IPS-15b (cell line): ENCODE measurements around the gene ABCE1.

ENCODE experiments used
- H3K27me3 ChIP-seq: one replicate; pipeline ENCODE4 v1.6.1; 2013; ENCODE audit warnings: low read length; ENCODE audit not compliant: control insufficient read depth, insufficient read depth
- H3K36me3 ChIP-seq: one replicate; pipeline ENCODE4 v1.6.1; 2013; ENCODE audit warnings: low read length; ENCODE audit not compliant: control insufficient read depth, insufficient read depth
- H3K4me1 ChIP-seq: one replicate; pipeline ENCODE4 v1.6.1; 2013; ENCODE audit warnings: mild to moderate bottlenecking, low read length; ENCODE audit not compliant: control insufficient read depth, insufficient read depth
- H3K4me3 ChIP-seq: one replicate; pipeline ENCODE4 v1.5.1; 2013; ENCODE audit warnings: low read depth, low read length
- H3K9ac ChIP-seq: one replicate; pipeline ENCODE4 v1.6.1; 2013; ENCODE audit warnings: low read depth, mild to moderate bottlenecking, low read length
- H3K9me3 ChIP-seq: one replicate; pipeline ENCODE4 v1.6.1; 2013; ENCODE audit warnings: mild to moderate bottlenecking, low read length; ENCODE audit not compliant: control insufficient read depth, insufficient read depth

ABCE1 gene

DNA sequence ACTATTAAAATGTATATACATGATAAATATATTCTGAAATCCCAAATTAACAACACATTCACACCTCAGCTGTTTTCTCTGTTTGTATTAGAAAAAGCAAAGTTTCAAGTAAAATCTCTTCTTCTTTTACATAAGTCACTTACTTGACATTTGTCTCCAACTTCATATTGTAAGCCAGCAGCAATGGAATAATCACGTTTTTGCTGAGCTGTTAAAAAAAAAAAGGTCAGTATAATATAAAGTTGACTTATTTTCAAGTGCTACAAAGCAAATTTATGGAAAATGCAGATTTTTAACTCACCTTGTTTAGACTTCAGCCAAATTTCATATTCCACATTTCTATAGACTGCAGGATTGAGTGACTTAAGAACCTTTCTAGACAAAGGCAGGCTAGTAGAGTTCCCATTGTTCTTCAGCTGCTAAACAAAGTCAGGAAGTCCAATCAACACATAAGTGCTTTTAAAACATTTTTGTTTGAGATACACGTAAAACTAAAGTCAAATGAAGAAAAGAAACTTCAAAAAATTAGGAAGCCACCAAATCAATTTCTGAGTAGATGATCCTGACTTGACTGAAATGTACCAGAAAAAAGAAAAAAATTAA is 57.3 kb downstream of the ABCE1 start:
- Histone ChIP-seq H3K9ac (no peak overlapping the region), H3K9me3 (no peaks in the 10 kb centered on the region), H3K4me1 (no peaks in the 10 kb centered on the region), H3K4me3 (no peak overlapping the region), H3K27me3 (no peaks in the 10 kb centered on the region), H3K36me3 (peaks cover 3% of the 10 kb centered on the region)

DNA sequence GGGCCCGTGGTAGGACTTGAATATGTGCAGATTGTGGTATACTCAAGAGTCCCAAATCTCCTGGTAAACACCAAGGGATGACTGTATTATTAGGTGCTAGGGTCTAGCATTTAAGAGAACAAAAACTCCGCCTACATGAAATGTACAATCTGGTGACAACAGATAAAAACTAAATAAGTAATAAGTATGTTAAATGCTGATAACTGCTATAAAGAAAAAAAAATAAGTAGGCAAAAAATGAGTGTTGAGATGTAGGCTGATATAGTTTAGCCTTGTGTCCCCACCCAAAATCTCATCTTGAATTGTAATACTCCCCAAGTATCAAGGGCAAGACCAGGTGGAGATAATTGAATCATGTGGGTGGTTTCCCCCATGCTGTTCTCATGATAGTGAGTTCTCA is 58.9 kb downstream of the ABCE1 start:
- Histone ChIP-seq H3K9me3 (no peaks in the 10 kb centered on the region), H3K36me3 (peaks cover 3% of the 10 kb centered on the region), H3K9ac (no peak overlapping the region), H3K4me1 (no peaks in the 10 kb centered on the region), H3K4me3 (no peak overlapping the region), H3K27me3 (no peaks in the 10 kb centered on the region)

GRCh38 chr4:145161549-145161948 is 63.4 kb downstream of the ABCE1 start:
- H3K9me3 ChIP-seq: no peaks in the 10 kb centered on the region
- no peaks in the 10 kb centered on the region for H3K4me1 ChIP-seq
- H3K27me3 ChIP-seq: no peaks in the 10 kb centered on the region
- no peak overlapping the region for H3K4me3 ChIP-seq
- H3K36me3 ChIP-seq: peaks cover 3% of the 10 kb centered on the region
- H3K9ac ChIP-seq: no peak overlapping the region

GRCh38 chr4:145167887-145168286 is 69.8 kb downstream of the ABCE1 start:
- H3K9ac ChIP-seq: no peak overlapping the region
- H3K4me1 ChIP-seq: no peaks in the 10 kb centered on the region
- H3K9me3 ChIP-seq: no peaks in the 10 kb centered on the region
- H3K36me3 ChIP-seq: peaks cover 4% of the 10 kb centered on the region
- no peaks in the 10 kb centered on the region for H3K27me3 ChIP-seq
- H3K4me3 ChIP-seq: no peak overlapping the region

GRCh38 chr4:145168581-145169187 is 70.6 kb downstream of the ABCE1 start:
- H3K27me3 ChIP-seq: no peaks in the 10 kb centered on the region
- H3K4me1 ChIP-seq: no peaks in the 10 kb centered on the region
- H3K9ac ChIP-seq: no peak overlapping the region
- H3K9me3 ChIP-seq: no peaks in the 10 kb centered on the region
- H3K36me3 ChIP-seq: peaks cover 4% of the 10 kb centered on the region
- no peak overlapping the region for H3K4me3 ChIP-seq

GRCh38 chr4:145170223-145170622 is 72.1 kb downstream of the ABCE1 start:
- no peak overlapping the region for H3K4me3 ChIP-seq
- peaks cover 7% of the 10 kb centered on the region for H3K36me3 ChIP-seq
- H3K9ac ChIP-seq: no peak overlapping the region
- H3K27me3 ChIP-seq: no peaks in the 10 kb centered on the region
- no peaks in the 10 kb centered on the region for H3K9me3 ChIP-seq
- no peaks in the 10 kb centered on the region for H3K4me1 ChIP-seq

DNA sequence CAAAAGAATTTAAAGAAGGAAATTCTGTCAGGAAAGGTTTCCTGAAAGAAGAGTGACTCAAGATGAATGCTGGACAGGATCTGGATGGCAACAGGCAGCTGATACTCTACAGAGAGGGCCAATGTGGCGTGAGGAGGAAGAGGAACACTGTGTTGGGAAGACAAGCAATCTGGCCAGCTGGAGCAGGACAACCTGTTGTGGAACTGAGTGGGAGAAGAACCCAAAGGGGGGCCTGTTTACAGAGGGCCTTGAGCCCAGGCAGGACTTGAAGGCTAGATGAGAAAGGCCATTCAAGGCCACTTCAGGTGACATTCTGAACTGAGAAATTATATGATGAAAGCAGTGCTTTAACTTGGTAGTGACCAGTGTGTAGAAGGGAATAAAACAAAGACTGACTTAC is 73.8 kb downstream of the ABCE1 start:
- Histone ChIP-seq H3K36me3 (peaks cover 7% of the 10 kb centered on the region), H3K27me3 (no peaks in the 10 kb centered on the region), H3K4me3 (no peak overlapping the region), H3K9ac (no peak overlapping the region), H3K9me3 (no peaks in the 10 kb centered on the region), H3K4me1 (no peaks in the 10 kb centered on the region)

DNA sequence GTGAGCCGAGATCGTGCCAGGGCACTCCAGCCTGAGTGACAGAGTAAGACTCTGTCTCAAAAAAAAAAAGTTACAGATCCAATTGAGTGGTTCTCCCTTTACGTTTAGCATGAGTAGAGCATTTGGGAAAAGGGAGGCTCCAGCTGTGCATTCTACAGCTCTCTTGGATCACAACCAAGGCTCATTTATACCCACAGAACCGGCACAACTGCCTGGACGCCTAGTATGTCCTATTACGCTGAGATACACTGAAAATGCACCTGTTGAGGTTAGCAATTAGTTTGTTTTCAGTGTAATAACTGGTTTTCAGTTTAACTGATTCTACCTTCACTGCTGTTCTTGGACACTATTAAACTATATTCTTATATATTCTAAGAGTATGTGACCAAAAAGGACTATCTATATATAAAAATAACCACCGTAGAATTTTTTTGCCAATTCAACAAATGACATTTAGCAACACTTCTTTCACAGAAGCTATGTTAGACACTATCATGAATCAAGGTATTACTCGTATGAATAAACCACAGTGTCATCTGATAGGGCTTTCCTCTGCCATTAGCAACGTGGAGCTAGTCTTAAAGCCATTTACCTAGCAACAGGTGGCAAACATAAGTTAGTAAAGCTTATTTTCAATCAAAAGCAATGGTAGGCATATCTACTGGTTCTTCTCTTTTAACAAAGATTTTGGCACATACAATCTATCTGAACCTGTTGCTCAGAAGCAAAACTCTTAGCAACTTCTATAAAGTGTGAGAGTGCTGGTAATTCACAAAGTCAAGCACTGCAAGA is 78.7 kb downstream of the ABCE1 start:
- peaks cover 3% of the 10 kb centered on the region for H3K36me3 ChIP-seq
- no peaks in the 10 kb centered on the region for H3K27me3 ChIP-seq
- peak overlapping the region; percentile 88 for H3K4me3 ChIP-seq
- H3K9ac ChIP-seq: no peak overlapping the region
- no peaks in the 10 kb centered on the region for H3K9me3 ChIP-seq
- peaks cover 6% of the 10 kb centered on the region for H3K4me1 ChIP-seq

- Histone ChIP-seq H3K4me3 (peak overlapping the region; percentile 88), H3K36me3 (peaks cover 3% of the 10 kb centered on the region), H3K4me1 (peaks cover 6% of the 10 kb centered on the region), H3K9me3 (no peaks in the 10 kb centered on the region), H3K27me3 (no peaks in the 10 kb centered on the region), H3K9ac (no peak overlapping the region)
These were observed 79.4 kb downstream of the ABCE1 start for GRCh38 chr4:145177511-145177905.

DNA sequence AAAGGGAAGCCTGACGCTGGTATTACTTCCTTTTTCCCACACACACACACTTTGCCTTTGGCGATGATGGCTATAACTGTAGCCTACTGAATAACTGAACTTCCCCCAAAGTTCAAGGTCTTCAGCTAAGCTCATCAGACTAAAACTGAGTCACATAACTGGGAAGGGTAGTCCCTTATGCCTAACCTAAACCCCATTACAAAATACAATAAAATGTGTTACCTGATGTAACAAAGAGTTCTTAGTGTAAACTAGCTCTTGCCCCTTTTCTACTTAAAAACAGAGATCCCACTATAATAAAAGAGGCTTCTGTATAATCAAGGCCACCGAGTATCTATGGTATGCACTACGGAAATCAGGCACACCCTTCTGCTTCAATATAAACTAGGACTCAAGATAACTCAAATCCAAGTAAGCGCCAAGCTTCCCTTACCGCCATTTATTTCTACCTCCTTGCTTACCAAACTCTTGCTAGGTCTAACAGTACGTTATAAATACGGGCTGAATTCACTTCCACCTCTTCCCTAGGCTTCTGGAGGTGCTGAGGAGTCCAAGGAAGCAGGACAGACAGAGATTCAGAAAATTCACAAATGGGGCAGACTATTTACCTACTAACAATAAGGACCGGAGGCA is 79.9 kb downstream of the ABCE1 start:
- H3K9me3 ChIP-seq: no peaks in the 10 kb centered on the region
- no peaks in the 10 kb centered on the region for H3K27me3 ChIP-seq
- H3K36me3 ChIP-seq: peaks cover 3% of the 10 kb centered on the region
- peak overlapping the region; percentile 88 for H3K4me3 ChIP-seq
- peaks cover 6% of the 10 kb centered on the region for H3K4me1 ChIP-seq
- H3K9ac ChIP-seq: peak overlapping the region; percentile 51

DNA sequence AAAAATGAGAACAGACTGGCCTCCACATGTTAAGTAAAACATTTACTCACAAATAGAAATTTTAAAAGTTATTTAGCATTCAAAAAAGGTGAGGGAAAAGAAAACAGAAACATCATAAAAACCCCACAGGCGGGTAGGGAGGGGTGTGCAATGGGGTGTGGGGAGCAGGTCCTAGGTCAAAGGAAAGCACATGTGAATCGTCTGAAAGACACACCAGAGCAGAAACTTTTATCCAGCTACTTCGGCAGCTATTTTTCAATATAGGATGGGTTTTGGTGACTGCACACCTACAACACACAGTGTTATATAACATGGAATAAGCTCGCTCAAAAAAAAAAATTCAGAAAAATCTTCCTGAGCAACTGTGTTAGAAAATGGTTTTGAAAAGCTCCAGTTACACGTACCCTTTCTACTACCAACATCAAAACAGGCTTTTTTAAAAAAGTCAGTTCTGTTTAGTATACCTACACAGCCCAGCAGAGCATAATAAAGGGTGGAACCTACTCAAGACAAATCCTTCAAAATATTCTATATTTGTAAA is 80.7 kb downstream of the ABCE1 start:
- H3K27me3 ChIP-seq: no peaks in the 10 kb centered on the region
- peak overlapping the region; percentile 54 for H3K9ac ChIP-seq
- peaks cover 3% of the 10 kb centered on the region for H3K36me3 ChIP-seq
- H3K4me1 ChIP-seq: peaks cover 6% of the 10 kb centered on the region
- peak overlapping the region; percentile 88 for H3K4me3 ChIP-seq
- no peaks in the 10 kb centered on the region for H3K9me3 ChIP-seq
